ENCODE measurements around the gene IRGQ. TPM values are rescaled to one million over a fixed set of nuclear protein-coding genes. Genes with fewer than 3 reads are reported as not detected.
A peak's percentile ranks its signal among the peaks of the same experiment; 100 is the strongest.
"Not testable (repeated sequence)": the region's sequence is repeated elsewhere in the genome, so short reads cannot be mapped to it uniquely, and the experiment has no call there.

The IRGQ gene
- polyA plus RNA-seq, 1 donor from 2014 or later, result 156 TPM

DNA sequence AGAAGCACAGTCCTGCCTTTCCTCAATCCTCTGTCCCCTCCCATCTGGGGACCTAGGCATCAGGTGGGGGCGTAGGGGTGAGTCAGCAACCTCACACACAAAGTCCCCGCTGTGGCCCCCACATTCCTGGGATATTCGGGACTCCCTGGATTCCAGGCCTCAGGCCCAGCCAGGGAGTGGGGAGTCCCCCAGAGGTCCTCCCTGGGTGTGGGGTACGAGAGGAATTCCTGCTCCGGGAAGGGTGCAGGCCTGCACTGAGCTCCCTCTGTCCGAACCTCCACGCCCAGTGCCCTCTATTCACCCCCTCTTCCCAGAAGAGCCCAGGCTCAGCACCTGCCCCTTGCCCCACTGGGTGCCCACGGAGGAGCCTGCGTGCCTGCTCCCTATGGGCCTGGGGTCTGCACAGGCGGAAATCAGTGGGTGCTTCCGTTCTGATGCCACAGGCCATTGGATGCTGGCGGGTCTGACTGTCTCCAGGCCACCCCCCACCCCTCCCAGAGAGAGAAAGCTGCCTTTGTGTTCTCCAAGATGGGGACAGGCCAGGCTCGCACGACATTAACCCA lies 40.3 kb upstream of the IRGQ start:
- Histone ChIP-seq H3F3A (ENCODE audit: insufficient read depth, low read length, poor library complexity, severe bottlenecking) (no peaks in the 10 kb centered on the region), H4K20me1 (ENCODE audit: insufficient read depth) (no peaks in the 10 kb centered on the region), H3K9me3 (ENCODE audit: low read length) (no peaks in the 10 kb centered on the region), H3K4me2 (ENCODE audit: low read length) (no peak overlapping the region), H3K4me3 (ENCODE audit: low read length) (peak overlapping the region; percentile 67), H3K36me3 (ENCODE audit: insufficient read depth, low read length) (no peaks in the 10 kb centered on the region), H3K79me2 (replicated peaks; ENCODE audit: insufficient read depth, low read length) (peaks cover 78% of the 10 kb centered on the region), H3K27me3 (ENCODE audit: insufficient read depth, low read depth, low read length) (no peaks in the 10 kb centered on the region), H2AFZ (ENCODE audit: low read depth, low read length) (no peak overlapping the region), H3K9ac (ENCODE audit: low read length) (peak overlapping the region; percentile 65), H3K27ac (ENCODE audit: low read length) (peak overlapping the region; percentile 63), H3K9me2 (ENCODE audit: insufficient read depth, low read length) (no peaks in the 10 kb centered on the region)
- TF ChIP-seq MXI1 (conservative IDR thresholded peaks at IDR 0.05; ENCODE audit: poor library complexity, severe bottlenecking) (no peak), CTCF (IDR thresholded peaks at IDR 0.05; ENCODE audit: poor library complexity, severe bottlenecking) (no peak), TAF1 (IDR thresholded peaks at IDR 0.05; ENCODE audit: low read depth) (no peak), EZH2 (IDR thresholded peaks at IDR 0.05; ENCODE audit: borderline replicate concordance, insufficient read depth, low read length, poor library complexity, severe bottlenecking) (no peak), SMC3 (conservative IDR thresholded peaks at IDR 0.05; ENCODE audit: poor library complexity) (no peak), EP300 (conservative IDR thresholded peaks at IDR 0.05; ENCODE audit: poor library complexity, severe bottlenecking) (no peak), POLR2AphosphoS5 (IDR thresholded peaks at IDR 0.05) (no peak), RAD21 (conservative IDR thresholded peaks at IDR 0.05) (no peak), REST (IDR thresholded peaks at IDR 0.05; ENCODE audit: borderline replicate concordance) (no peak)

DNA sequence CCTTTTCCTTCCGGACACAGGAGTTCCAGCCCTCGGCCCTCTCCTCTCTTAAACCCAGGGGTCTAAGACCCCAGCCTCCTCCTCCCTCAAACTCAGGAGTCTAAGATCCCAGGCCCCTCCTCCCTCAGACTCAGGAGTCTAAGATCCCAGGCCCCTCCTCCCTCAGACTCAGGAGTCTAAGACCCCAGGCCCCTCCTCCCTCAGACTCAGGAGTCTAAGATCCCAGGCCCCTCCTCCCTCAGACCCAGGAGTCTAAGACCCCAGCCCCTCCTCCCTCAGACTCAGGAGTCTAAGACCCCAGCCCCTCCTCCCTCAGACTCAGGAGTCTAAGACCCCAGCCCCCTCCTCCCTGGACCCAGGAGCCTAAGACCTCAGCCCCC lies 39.6 kb upstream of the IRGQ start:
- peak overlapping the region; percentile 65 for H3K9ac ChIP-seq (ENCODE audit: low read length)
- not testable (repeated sequence) for H2AFZ ChIP-seq (ENCODE audit: low read depth, low read length)

More for the DNA sequence above, 39.6 kb upstream of the IRGQ start:
- H4K20me1 ChIP-seq (ENCODE audit: insufficient read depth); H3K36me3 ChIP-seq (ENCODE audit: insufficient read depth, low read length); H3K9me3 ChIP-seq (ENCODE audit: low read length); H3F3A ChIP-seq (ENCODE audit: insufficient read depth, low read length, poor library complexity, severe bottlenecking); H3K27me3 ChIP-seq (ENCODE audit: insufficient read depth, low read depth, low read length); H3K9me2 ChIP-seq (ENCODE audit: insufficient read depth, low read length): not testable (repeated sequence)
- Histone ChIP-seq H3K4me2 (ENCODE audit: low read length) (peak overlapping the region; percentile 70), H3K4me3 (ENCODE audit: low read length) (peak overlapping the region; percentile 67), H3K79me2 (replicated peaks; ENCODE audit: insufficient read depth, low read length) (peaks cover 80% of the 10 kb centered on the region), H3K27ac (ENCODE audit: low read length) (peak overlapping the region; percentile 63)
